K562 treated with DMSO at 1 percent for 48 hours (cell line): ENCODE data around the gene EAPP. TPM values are rescaled to one million over a fixed set of nuclear protein-coding genes. Genes with fewer than 3 reads are reported as not detected.

Source experiments
- total RNA-seq: library from RNA; unstranded; fragments of 300-600 nt; gene quantifications from 2 replicates; pipeline ENCODE4 v1.2.3, GENCODE V29; 2022; ENCODE audit warnings: low replicate concordance; ENCODE audit errors: extremely low read depth

EAPP gene, protein sequence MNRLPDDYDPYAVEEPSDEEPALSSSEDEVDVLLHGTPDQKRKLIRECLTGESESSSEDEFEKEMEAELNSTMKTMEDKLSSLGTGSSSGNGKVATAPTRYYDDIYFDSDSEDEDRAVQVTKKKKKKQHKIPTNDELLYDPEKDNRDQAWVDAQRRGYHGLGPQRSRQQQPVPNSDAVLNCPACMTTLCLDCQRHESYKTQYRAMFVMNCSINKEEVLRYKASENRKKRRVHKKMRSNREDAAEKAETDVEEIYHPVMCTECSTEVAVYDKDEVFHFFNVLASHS
- total RNA-seq, result not detected in 2 replicates

DNA sequence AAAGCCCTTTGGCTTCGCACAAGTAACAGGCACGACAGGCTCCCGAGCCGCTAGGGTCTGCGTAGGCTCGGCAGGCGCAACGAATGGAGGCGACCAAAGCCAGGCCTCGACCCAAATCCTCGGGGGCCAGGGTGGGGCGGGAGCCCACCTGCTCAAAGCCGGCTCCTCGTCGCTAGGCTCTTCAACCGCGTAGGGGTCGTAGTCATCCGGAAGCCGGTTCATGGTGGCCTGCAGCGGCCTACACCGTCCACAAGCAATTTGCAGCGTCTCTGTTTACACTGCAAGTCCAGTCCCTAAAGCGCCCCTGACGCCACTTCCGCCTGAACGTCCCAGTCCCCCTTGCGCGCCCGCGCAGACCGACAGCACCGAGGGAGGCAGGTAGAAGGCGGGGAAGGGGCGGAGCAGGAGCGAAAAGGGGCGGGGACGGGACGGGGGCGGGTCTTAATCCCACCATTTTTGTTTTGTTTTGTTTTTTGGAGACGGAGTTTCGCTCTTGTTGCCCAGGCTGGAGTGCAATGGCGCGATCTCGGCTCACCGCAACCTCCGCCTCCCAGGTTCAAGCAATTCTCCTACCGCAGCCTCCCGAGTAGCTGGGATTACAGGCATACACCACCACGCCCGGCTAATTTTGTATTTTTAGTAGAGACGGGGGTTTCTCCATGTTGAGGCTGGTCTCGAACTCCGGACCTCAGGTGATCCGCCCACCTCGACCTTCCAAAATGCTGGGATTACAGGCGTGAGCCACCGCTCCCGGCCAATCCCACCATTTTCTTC, at the start of gene EAPP:
EAPP (minus strand) TSS at position 295 of the 774 bp plus-strand sequence; CDS start at position 222, 73 bp downstream.

Other genes with a start within 250 kb of the EAPP start
- not detected in 2 replicates for gene SPTSSA, start 77.5 kb downstream of the EAPP start, total RNA-seq
- not detected in 2 replicates for gene SNX6, start 90.4 kb upstream of the EAPP start, total RNA-seq
- gene CFL2, start 174.9 kb upstream of the EAPP start, total RNA-seq, result not detected in 2 replicates